ENCODE data around the gene MTMR12.
"Not testable (repeated sequence)": the region's sequence is repeated elsewhere in the genome, so short reads cannot be mapped to it uniquely, and the experiment has no call there.

Gene MTMR12

DNA sequence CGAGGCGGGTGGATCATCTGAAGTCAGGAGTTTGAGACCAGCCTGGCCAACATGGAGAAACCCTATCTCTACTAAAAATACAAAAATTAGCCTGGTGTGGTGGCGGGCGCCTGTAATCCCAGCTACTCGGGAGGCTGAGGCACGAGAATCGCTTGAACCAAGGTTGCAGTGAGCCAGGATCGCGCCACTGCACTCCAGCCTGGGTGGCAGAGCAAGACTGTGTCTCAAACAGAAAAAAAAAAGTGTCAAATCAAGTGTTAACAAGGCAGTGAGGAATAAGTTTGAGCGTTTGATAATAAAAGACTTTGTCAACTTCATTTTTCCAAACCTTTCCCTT lies 1.4 kb upstream of the MTMR12 start:
- not testable (repeated sequence) for H3K79me1 ChIP-seq (ENCODE audit: low read depth, low read length); H2BK5ac ChIP-seq (ENCODE audit: low read length); H3K23ac ChIP-seq (ENCODE audit: low read depth, low read length, poor library complexity); H3K27ac ChIP-seq (replicated peaks; ENCODE audit: low read length); H3K18ac ChIP-seq (ENCODE audit: low read length); DNase-seq (ENCODE audit: low spot score); H3K4me1 ChIP-seq (ENCODE audit: control insufficient read depth in 2 of 2, insufficient read depth in 1 of 2, low read depth in 1 of 2, low read length in 2 of 2); H3K27me3 ChIP-seq (ENCODE audit: control insufficient read depth in 3 of 3, insufficient read depth in 3 of 3, low read depth in 1 of 3, low read length in 3 of 3); H4K8ac ChIP-seq (ENCODE audit: low read depth, low read length); H3K4me2 ChIP-seq (ENCODE audit: insufficient read depth, low read length, poor library complexity, severe bottlenecking); H3K9ac ChIP-seq (ENCODE audit: low read depth, low read length, poor library complexity); H3K4me3 ChIP-seq (ENCODE audit: low read length in 2 of 2); H2AFZ ChIP-seq (ENCODE audit: low read length); H2AK5ac ChIP-seq (ENCODE audit: low read depth, low read length); H3K14ac ChIP-seq (ENCODE audit: low read length); H4K91ac ChIP-seq (ENCODE audit: low read depth, low read length, poor library complexity); H2BK120ac ChIP-seq (ENCODE audit: low read depth, low read length); H3K4ac ChIP-seq (ENCODE audit: low read length); H2BK15ac ChIP-seq (ENCODE audit: low read length); H3K9me3 ChIP-seq (replicated peaks in 1 of 2; ENCODE audit: control insufficient read depth in 2 of 2, insufficient read depth in 1 of 2, low read depth in 1 of 2, low read length in 2 of 2); H2BK12ac ChIP-seq (ENCODE audit: low read length)
- WGBS, 2 donors (ENCODE audit: extremely low coverage in 2 of 2, insufficient read length in 2 of 2, insufficient replicate concordance in 1 of 2), result no CpG with 5 or more reads among the region's 10 CpGs
- peaks cover 0 to 15% of the 10 kb centered on the region in 2 donors for H3K36me3 ChIP-seq (replicated peaks in 1 of 2; ENCODE audit: control insufficient read depth in 2 of 2, insufficient read depth in 2 of 2, low read length in 2 of 2)

DNA sequence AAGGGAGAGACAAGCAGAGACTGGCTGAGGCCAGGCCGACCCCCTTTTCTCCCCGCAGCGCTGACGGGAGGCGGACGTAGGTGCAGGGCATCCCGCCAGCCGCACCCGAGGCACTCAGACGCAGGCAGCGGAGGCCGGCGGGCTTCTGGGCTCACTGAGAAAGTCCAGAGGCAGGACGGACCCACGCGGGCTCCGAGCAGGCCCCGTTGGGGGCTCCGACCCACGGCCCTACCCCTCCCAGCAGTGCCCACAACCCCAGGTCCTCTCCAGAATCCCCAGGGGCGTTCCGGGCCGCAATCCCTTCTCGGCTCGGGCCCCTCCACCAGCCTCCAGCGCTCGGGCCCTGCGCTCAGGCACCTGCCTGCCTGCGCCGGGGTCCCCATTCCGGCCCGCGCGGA lies 543 bp downstream of the MTMR12 start:
- Histone ChIP-seq H2AK5ac (ENCODE audit: low read depth, low read length) (no peak overlapping the region), H3K9ac (ENCODE audit: low read depth, low read length, poor library complexity) (peak overlapping the region; percentile 98), H3K4me3 (ENCODE audit: low read length in 2 of 2) (peak overlapping the region; percentile 84 to 100), H4K8ac (ENCODE audit: low read depth, low read length) (no peak overlapping the region), H2BK15ac (ENCODE audit: low read length) (peak overlapping the region; percentile 37), H3K27ac (replicated peaks; ENCODE audit: low read length) (peak overlapping the region; percentile 80), H3K23ac (ENCODE audit: low read depth, low read length, poor library complexity) (peak overlapping the region; percentile 83), H3K4me1 (ENCODE audit: control insufficient read depth in 2 of 2, insufficient read depth in 1 of 2, low read depth in 1 of 2, low read length in 2 of 2) (peaks cover 5% of the 10 kb centered on the region in 2 donors), H4K91ac (ENCODE audit: low read depth, low read length, poor library complexity) (no peak overlapping the region), H3K4ac (ENCODE audit: low read length) (no peak overlapping the region), H3K36me3 (replicated peaks in 1 of 2; ENCODE audit: control insufficient read depth in 2 of 2, insufficient read depth in 2 of 2, low read length in 2 of 2) (peaks cover 0 to 23% of the 10 kb centered on the region in 2 donors), H3K14ac (ENCODE audit: low read length) (peak overlapping the region; percentile 82), H2BK5ac (ENCODE audit: low read length) (peak overlapping the region; percentile 96), H3K9me3 (replicated peaks in 1 of 2; ENCODE audit: control insufficient read depth in 2 of 2, insufficient read depth in 1 of 2, low read depth in 1 of 2, low read length in 2 of 2) (no peaks in the 10 kb centered on the region), H3K4me2 (ENCODE audit: insufficient read depth, low read length, poor library complexity, severe bottlenecking) (peak overlapping the region; percentile 51), H2BK120ac (ENCODE audit: low read depth, low read length) (peak overlapping the region; percentile 47), H3K27me3 (ENCODE audit: control insufficient read depth in 3 of 3, insufficient read depth in 3 of 3, low read depth in 1 of 3, low read length in 3 of 3) (no peaks in the 10 kb centered on the region), H2AFZ (ENCODE audit: low read length) (peak overlapping the region; percentile 94), H2BK12ac (ENCODE audit: low read length) (no peak overlapping the region), H3K18ac (ENCODE audit: low read length) (peak overlapping the region; percentile 98), H3K79me1 (ENCODE audit: low read depth, low read length) (peaks cover 6% of the 10 kb centered on the region)
- WGBS, 2 donors (ENCODE audit: extremely low coverage in 2 of 2, insufficient read length in 2 of 2, insufficient replicate concordance in 1 of 2), result no CpG with 5 or more reads among the region's 34 CpGs
- DNase-seq (ENCODE audit: low spot score), result peak; percentile 47

DNA sequence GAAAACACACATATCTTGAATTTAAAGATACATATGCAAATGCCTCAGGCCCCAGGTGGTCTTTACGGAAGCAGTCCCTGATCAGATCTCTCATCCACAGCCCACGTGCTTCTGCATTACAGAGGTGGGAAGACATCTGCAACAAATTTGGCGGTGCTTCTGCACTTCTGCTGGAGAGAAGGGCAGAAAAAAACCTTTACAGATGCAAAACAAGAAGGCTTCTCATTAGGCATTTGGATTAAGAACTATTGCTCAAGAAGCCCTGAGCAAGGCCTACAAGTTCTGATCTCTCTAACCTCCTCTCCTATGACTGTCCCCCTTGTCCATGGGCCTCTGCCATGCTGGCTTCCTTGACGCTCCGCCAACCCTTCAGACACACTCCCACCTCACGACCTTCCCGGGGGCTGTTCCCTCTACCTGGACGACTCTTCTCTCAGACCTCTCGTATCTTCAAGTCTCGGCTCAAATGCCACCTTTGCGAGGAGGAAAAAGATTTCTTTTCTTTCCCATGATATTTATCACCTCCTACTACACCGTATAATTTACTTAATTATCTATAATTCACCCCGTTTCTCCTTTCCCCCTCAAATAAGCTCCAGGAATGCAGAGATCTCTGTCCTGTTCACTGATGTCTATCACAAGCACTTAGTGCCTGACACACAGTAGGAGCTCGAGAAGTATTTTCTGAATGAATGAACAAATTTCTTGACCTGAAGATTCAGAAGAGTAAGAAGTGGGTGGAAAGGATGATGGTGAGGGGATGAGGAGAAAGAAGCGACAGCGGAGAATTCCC lies 1.1 kb downstream of the MTMR12 start:
- DNase-seq (ENCODE audit: low spot score), result no peak
- Histone ChIP-seq H3K9ac (ENCODE audit: low read depth, low read length, poor library complexity) (peak overlapping the region; percentile 98), H3K18ac (ENCODE audit: low read length) (no peak overlapping the region), H3K27ac (replicated peaks; ENCODE audit: low read length) (no peak overlapping the region), H2AK5ac (ENCODE audit: low read depth, low read length) (no peak overlapping the region), H2AFZ (ENCODE audit: low read length) (peak overlapping the region; percentile 94), H3K4me3 (ENCODE audit: low read length in 2 of 2) (peak overlapping the region; percentile 84 to 100), H2BK12ac (ENCODE audit: low read length) (no peak overlapping the region), H3K27me3 (ENCODE audit: control insufficient read depth in 3 of 3, insufficient read depth in 3 of 3, low read depth in 1 of 3, low read length in 3 of 3) (no peaks in the 10 kb centered on the region), H4K91ac (ENCODE audit: low read depth, low read length, poor library complexity) (no peak overlapping the region), H3K14ac (ENCODE audit: low read length) (peak overlapping the region; percentile 82), H3K4me1 (ENCODE audit: control insufficient read depth in 2 of 2, insufficient read depth in 1 of 2, low read depth in 1 of 2, low read length in 2 of 2) (peaks cover 5% of the 10 kb centered on the region in 2 donors), H3K9me3 (replicated peaks in 1 of 2; ENCODE audit: control insufficient read depth in 2 of 2, insufficient read depth in 1 of 2, low read depth in 1 of 2, low read length in 2 of 2) (no peaks in the 10 kb centered on the region), H2BK15ac (ENCODE audit: low read length) (no peak overlapping the region), H2BK120ac (ENCODE audit: low read depth, low read length) (no peak overlapping the region), H2BK5ac (ENCODE audit: low read length) (peak overlapping the region; percentile 96), H3K36me3 (replicated peaks in 1 of 2; ENCODE audit: control insufficient read depth in 2 of 2, insufficient read depth in 2 of 2, low read length in 2 of 2) (peaks cover 0 to 23% of the 10 kb centered on the region in 2 donors), H3K23ac (ENCODE audit: low read depth, low read length, poor library complexity) (peak overlapping the region; percentile 83), H3K4me2 (ENCODE audit: insufficient read depth, low read length, poor library complexity, severe bottlenecking) (peak overlapping the region; percentile 51), H3K79me1 (ENCODE audit: low read depth, low read length) (peaks cover 6% of the 10 kb centered on the region), H4K8ac (ENCODE audit: low read depth, low read length) (no peak overlapping the region), H3K4ac (ENCODE audit: low read length) (no peak overlapping the region)
- 100% methylated on average over 2 of the region's 16 CpGs; no CpG with 5 or more reads in 1 of the 2 donors for WGBS, 2 donors (ENCODE audit: extremely low coverage in 2 of 2, insufficient read length in 2 of 2, insufficient replicate concordance in 1 of 2)

DNA sequence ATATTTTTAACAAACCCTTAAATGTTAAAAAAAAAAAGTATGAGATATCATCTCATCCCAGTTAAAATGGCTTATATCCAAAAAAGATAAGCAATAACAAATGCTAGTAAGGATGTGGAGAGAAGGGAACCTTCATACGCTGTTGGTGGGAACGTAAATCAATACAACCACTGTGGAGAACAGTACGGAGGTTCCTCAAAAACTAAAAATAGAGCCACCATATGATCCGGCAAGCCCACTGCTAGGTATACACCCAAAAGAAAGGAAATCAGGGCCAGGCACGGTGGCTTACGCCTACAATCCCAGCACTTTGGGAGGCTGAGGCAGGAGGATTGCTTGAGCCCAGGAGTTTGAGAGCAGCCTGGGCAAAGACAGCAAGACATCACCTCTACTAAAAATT lies 3.0 kb downstream of the MTMR12 start:
- Histone ChIP-seq H4K91ac (ENCODE audit: low read depth, low read length, poor library complexity) (no peak overlapping the region), H3K4ac (ENCODE audit: low read length) (no peak overlapping the region), H3K14ac (ENCODE audit: low read length) (no peak overlapping the region), H2AK5ac (ENCODE audit: low read depth, low read length) (no peak overlapping the region), H3K4me1 (ENCODE audit: control insufficient read depth in 2 of 2, insufficient read depth in 1 of 2, low read depth in 1 of 2, low read length in 2 of 2) (peaks cover 5% of the 10 kb centered on the region in 2 donors), H3K36me3 (replicated peaks in 1 of 2; ENCODE audit: control insufficient read depth in 2 of 2, insufficient read depth in 2 of 2, low read length in 2 of 2) (peaks cover 0 to 23% of the 10 kb centered on the region in 2 donors), H3K27me3 (ENCODE audit: control insufficient read depth in 3 of 3, insufficient read depth in 3 of 3, low read depth in 1 of 3, low read length in 3 of 3) (no peaks in the 10 kb centered on the region), H3K23ac (ENCODE audit: low read depth, low read length, poor library complexity) (no peak overlapping the region), H2BK5ac (ENCODE audit: low read length) (no peak overlapping the region), H3K4me3 (ENCODE audit: low read length in 2 of 2) (no peak overlapping the region), H3K4me2 (ENCODE audit: insufficient read depth, low read length, poor library complexity, severe bottlenecking) (no peak overlapping the region), H4K8ac (ENCODE audit: low read depth, low read length) (no peak overlapping the region), H3K9ac (ENCODE audit: low read depth, low read length, poor library complexity) (no peak overlapping the region), H2BK15ac (ENCODE audit: low read length) (no peak overlapping the region), H2BK12ac (ENCODE audit: low read length) (no peak overlapping the region), H2BK120ac (ENCODE audit: low read depth, low read length) (no peak overlapping the region), H3K9me3 (replicated peaks in 1 of 2; ENCODE audit: control insufficient read depth in 2 of 2, insufficient read depth in 1 of 2, low read depth in 1 of 2, low read length in 2 of 2) (no peaks in the 10 kb centered on the region), H3K79me1 (ENCODE audit: low read depth, low read length) (peaks cover 6% of the 10 kb centered on the region), H3K27ac (replicated peaks; ENCODE audit: low read length) (no peak overlapping the region), H2AFZ (ENCODE audit: low read length) (no peak overlapping the region), H3K18ac (ENCODE audit: low read length) (no peak overlapping the region)
- no CpG with 5 or more reads among the region's 6 CpGs for WGBS, 2 donors (ENCODE audit: extremely low coverage in 2 of 2, insufficient read length in 2 of 2, insufficient replicate concordance in 1 of 2)
- no peak for DNase-seq (ENCODE audit: low spot score)

Data from neuronal stem cell (in vitro differentiated cells).